ENCODE results near the gene DNMT3A. TPM values are rescaled to one million over a fixed set of nuclear protein-coding genes. Genes with fewer than 3 reads are reported as not detected.

The DNMT3A gene
- total and polyA plus RNA-seq, 8 donors = 3.4 to 47.4 (median 15.8) TPM

GRCh38 chr2:25354116-25354515 is 12.4 kb upstream of the DNMT3A start:
- Histone ChIP-seq H3K27ac (no peak overlapping the region), H3K36me3 (no peaks in the 10 kb centered on the region), H3K27me3 (no peaks in the 10 kb centered on the region), H3K4me1 (no peaks in the 10 kb centered on the region), H3K4me3 (no peak overlapping the region), H3K9me3 (no peaks in the 10 kb centered on the region)
- intact Hi-C loops (cut with DNase I; ENCODE audit: low total_unique reads) = no loop called here
- WGBS, 5 donors = 71 to 78% (median 76%) methylated on average over 6 of the region's 6 CpGs
- no peak for TF ChIP-seq POLR2A (IDR thresholded peaks at IDR 0.05)
- TF ChIP-seq EP300 (IDR thresholded peaks at IDR 0.05) = no peak
- TF ChIP-seq, protein P1, sequence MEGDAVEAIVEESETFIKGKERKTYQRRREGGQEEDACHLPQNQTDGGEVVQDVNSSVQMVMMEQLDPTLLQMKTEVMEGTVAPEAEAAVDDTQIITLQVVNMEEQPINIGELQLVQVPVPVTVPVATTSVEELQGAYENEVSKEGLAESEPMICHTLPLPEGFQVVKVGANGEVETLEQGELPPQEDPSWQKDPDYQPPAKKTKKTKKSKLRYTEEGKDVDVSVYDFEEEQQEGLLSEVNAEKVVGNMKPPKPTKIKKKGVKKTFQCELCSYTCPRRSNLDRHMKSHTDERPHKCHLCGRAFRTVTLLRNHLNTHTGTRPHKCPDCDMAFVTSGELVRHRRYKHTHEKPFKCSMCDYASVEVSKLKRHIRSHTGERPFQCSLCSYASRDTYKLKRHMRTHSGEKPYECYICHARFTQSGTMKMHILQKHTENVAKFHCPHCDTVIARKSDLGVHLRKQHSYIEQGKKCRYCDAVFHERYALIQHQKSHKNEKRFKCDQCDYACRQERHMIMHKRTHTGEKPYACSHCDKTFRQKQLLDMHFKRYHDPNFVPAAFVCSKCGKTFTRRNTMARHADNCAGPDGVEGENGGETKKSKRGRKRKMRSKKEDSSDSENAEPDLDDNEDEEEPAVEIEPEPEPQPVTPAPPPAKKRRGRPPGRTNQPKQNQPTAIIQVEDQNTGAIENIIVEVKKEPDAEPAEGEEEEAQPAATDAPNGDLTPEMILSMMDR (IDR thresholded peaks at IDR 0.05) = no peak
- no peak for TF ChIP-seq POLR2AphosphoS5 (IDR thresholded peaks at IDR 0.05)
- DNase-seq = no peak

DNA sequence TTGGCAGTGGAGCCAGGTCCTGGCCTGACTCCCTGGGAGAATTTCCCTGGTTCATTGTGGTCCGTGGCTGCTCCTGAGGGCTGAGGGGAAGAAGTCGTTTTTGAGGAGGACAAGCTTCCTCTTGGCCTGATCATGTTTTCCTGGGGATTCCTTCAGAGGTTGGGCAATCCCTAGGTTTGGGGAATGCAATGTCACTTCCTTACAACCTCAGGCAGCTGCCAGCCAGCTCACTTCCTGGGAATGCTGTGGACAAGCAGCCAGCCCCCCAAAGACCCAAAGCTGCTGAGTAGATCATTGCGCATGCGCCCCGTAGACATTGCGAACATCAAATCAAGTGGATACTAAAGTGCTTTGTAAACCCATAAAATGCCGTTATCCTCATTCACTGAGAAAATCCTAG is 7.7 kb upstream of the DNMT3A start:
- no peaks in the 10 kb centered on the region for H3K36me3 ChIP-seq
- H3K9me3 ChIP-seq = no peaks in the 10 kb centered on the region
- intact Hi-C loops (cut with DNase I; ENCODE audit: low total_unique reads) = no loop called here
- TF ChIP-seq POLR2A (IDR thresholded peaks at IDR 0.05) (no peak), POLR2AphosphoS5 (IDR thresholded peaks at IDR 0.05) (no peak), EP300 (IDR thresholded peaks at IDR 0.05) (no peak)
- TF ChIP-seq, protein P1 (IDR thresholded peaks at IDR 0.05) = no peak
- DNase-seq = no peak
- no peak overlapping the region for H3K27ac ChIP-seq
- no peaks in the 10 kb centered on the region for H3K27me3 ChIP-seq
- H3K4me1 ChIP-seq = peaks cover 0 to 11% (median 5%) of the 10 kb centered on the region in 4 donors
- 73 to 95% (median 88%) methylated on average over 5 to 7 of the region's 7 CpGs for WGBS, 5 donors
- no peak overlapping the region for H3K4me3 ChIP-seq

- peak in 1 of 2 donors; percentile 71 for DNase-seq
- Histone ChIP-seq H3K36me3 (no peaks in the 10 kb centered on the region), H3K9me3 (no peaks in the 10 kb centered on the region), H3K4me1 (peaks cover 0 to 16% (median 8%) of the 10 kb centered on the region in 4 donors), H3K27ac (peak overlapping the region in 3 of 5 donors; percentile 27 to 56 (median 43)), H3K4me3 (no peak overlapping the region), H3K27me3 (no peaks in the 10 kb centered on the region)
- TF ChIP-seq POLR2A (IDR thresholded peaks at IDR 0.05) = no peak
- no peak for TF ChIP-seq EP300 (IDR thresholded peaks at IDR 0.05)
- TF ChIP-seq, protein P1 (IDR thresholded peaks at IDR 0.05) = no peak
- TF ChIP-seq POLR2AphosphoS5 (IDR thresholded peaks at IDR 0.05) = no peak
- 13 to 36% (median 23%) methylated on average over 2 of the region's 2 CpGs for WGBS, 5 donors
- intact Hi-C loops (cut with DNase I; ENCODE audit: low total_unique reads) = no loop called here
Measured at GRCh38 chr2:25347846-25348245, 6.1 kb upstream of the DNMT3A start.

DNA sequence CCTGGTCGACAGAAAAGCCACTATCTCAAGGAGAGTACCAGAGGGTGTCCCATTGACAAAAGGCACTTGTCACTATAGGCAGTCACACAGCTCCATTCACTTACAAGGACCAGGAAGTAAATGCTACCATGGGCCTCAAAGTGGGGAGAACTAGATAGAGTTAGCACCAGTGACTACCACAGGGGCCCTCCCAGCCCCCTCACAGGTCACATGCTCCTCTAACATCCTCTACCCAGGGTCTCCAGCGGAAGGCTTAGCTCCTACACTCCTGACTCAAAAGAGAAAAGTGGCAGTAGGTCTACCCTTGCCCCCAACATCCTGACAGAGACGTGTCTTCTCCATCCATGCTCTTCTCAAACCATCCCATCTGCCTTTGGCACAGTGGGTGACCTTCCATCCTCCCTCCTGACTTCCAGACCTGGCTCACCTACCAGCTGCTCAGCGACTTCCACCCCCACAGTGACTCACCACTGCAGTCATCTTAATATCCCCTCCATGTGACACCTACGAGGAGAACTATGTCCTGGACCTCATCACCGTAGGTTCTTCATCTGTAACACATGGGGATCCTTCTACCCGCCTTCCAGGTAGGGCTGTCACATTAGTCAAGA is 5.6 kb upstream of the DNMT3A start:
- no peak overlapping the region for H3K4me3 ChIP-seq
- intact Hi-C loops (cut with DNase I; ENCODE audit: low total_unique reads) = no loop called here
- no peaks in the 10 kb centered on the region for H3K9me3 ChIP-seq
- peak overlapping the region in 3 of 5 donors; percentile 27 to 56 (median 43) for H3K27ac ChIP-seq
- H3K27me3 ChIP-seq = no peaks in the 10 kb centered on the region
- no peak for DNase-seq
- no peaks in the 10 kb centered on the region for H3K36me3 ChIP-seq
- WGBS, 5 donors = 66 to 75% (median 70%) methylated on average over 7 of the region's 7 CpGs
- TF ChIP-seq EP300 (IDR thresholded peaks at IDR 0.05) = no peak
- TF ChIP-seq POLR2AphosphoS5 (IDR thresholded peaks at IDR 0.05) = peak in 1 of 3 donors; percentile 17
- peaks cover 0 to 22% (median 13%) of the 10 kb centered on the region in 4 donors for H3K4me1 ChIP-seq

DNA sequence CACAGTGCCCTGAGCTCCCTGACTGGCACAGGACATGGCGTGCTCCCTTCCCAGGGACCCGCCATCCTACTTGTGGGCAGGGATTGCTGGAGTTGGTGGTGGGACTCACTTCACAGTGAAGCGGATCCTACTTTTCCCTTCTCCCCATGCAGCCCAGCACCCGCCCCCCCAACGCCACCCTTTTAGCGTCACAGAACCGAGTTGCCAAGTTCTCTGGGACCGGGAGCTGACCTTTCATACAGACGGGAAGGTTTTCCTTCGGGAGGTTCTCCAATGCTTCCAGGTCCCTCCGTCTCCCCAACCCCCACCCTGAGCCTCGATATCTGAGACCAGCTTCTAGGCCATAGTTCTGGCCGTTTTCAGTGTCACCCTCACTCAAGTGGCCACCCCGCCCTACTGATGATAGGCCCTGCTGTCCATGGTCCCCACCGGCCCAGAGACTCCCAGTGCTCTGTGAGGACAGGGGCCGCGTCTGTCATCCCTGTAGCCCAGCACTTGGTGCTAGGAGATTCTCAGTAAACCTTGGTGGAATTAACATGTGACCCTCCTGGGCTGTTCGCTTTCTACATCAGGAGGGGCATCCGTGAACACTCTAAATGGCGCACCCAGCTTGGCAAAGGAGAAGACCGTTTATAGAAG is 1.6 kb upstream of the DNMT3A start:
- H3K27ac ChIP-seq = peak overlapping the region in 1 of 5 donors; percentile 88
- H3K9me3 ChIP-seq = no peaks in the 10 kb centered on the region
- H3K27me3 ChIP-seq = no peaks in the 10 kb centered on the region
- no peak overlapping the region for H3K4me3 ChIP-seq
- intact Hi-C loops (cut with DNase I; ENCODE audit: low total_unique reads) = no loop called here
- DNase-seq = no peak
- TF ChIP-seq POLR2AphosphoS5 (IDR thresholded peaks at IDR 0.05) (no peak), EP300 (IDR thresholded peaks at IDR 0.05) (no peak), POLR2A (IDR thresholded peaks at IDR 0.05) (no peak)
- TF ChIP-seq, protein P1 (IDR thresholded peaks at IDR 0.05) = no peak
- 81 to 90% (median 88%) methylated on average over 20 to 21 of the region's 21 CpGs for WGBS, 5 donors
- H3K36me3 ChIP-seq = no peaks in the 10 kb centered on the region
- H3K4me1 ChIP-seq = peaks cover 21 to 44% (median 36%) of the 10 kb centered on the region in 4 donors

All from stomach (tissue), 9 donors.